Endothelial cell of umbilical vein (primary cell): Measurements from ENCODE around the gene TRIM42. TPM values are rescaled to one million over a fixed set of nuclear protein-coding genes. Genes with fewer than 3 reads are reported as not detected.

Source experiments
- BruUV-seq: library from RNA; stranded (reverse); fragments of 400-500 nt; replicated peaks from 2 replicates; lab custom pipeline; 2021; lab: Mats Ljungman, UMichigan
- CTCF ChIA-PET: fragments of 300-600, 350-600 bp; sonication (Branson Sonifier 250); formaldehyde crosslinking; loops from one replicate; lab custom pipeline; 2021; ENCODE audit warnings: antibody characterized with exemption, inconsistent platforms; lab: Charles Lee
- POLR2A ChIA-PET: fragments of 300-600, 350-600 bp; sonication (Branson Sonifier 250); formaldehyde crosslinking; loops from one replicate; lab custom pipeline; 2021; ENCODE audit warnings: antibody characterized with exemption, inconsistent platforms; lab: Charles Lee
- DNase-seq: peaks from one replicate; pipeline ENCODE4 v3.0.0-alpha.2; 2011; ENCODE audit warnings: low read depth, low spot score
- FAIRE-seq: peaks from 2 replicates; lab custom pipeline; 2011; peaks lifted over from hg19 to GRCh38; lab: Jason Lieb, UNC
- H2AFZ ChIP-seq: 2 replicates; pipeline ENCODE4 v1.6.0; 2012; ENCODE audit warnings: low read depth, low read length, control low read depth, inconsistent platforms
- H3K27ac ChIP-seq: 2 replicates; pipeline ENCODE4 v1.5.1; 2011; ENCODE audit warnings: low read depth, mild to moderate bottlenecking, control low read depth, low read length, moderate library complexity; ENCODE audit not compliant: insufficient read depth
- H3K27me3 ChIP-seq, 2 experiments: 2 replicates each; pipeline versions ENCODE4 v1.6.0 to v1.6.1; 2011; ENCODE audit warnings: low read length in 2 of 2, mixed read lengths in 1 of 2; ENCODE audit not compliant: control insufficient read depth in 2 of 2, insufficient read depth in 2 of 2
- H3K36me3 ChIP-seq, 2 experiments: 2 replicates in 1 of 2; 3 replicates in 1 of 2; pipeline ENCODE4 v1.5.1; 2011; ENCODE audit warnings: low read length in 2 of 2, mild to moderate bottlenecking in 1 of 2, moderate library complexity in 1 of 2; ENCODE audit not compliant: control insufficient read depth in 2 of 2, insufficient read depth in 2 of 2; ENCODE audit errors: extremely low read depth in 1 of 2
- H3K4me1 ChIP-seq: 3 replicates; pipeline ENCODE4 v1.5.1; 2011; ENCODE audit warnings: mild to moderate bottlenecking, low read length; ENCODE audit not compliant: control insufficient read depth, insufficient read depth; ENCODE audit errors: extremely low read depth
- H3K4me2 ChIP-seq: 2 replicates; pipeline ENCODE4 v1.6.1; 2011; ENCODE audit warnings: low read length, control low read depth, mixed read lengths; ENCODE audit not compliant: insufficient read depth
- H3K4me3 ChIP-seq, 3 experiments: fragments of 200-600 bp in 1 of 3; sonication (generic), shearing (Covaris generic) in 1 of 3; replicated peaks in 1 of 3; 2 replicates each; pipeline ENCODE4 v1.5.1; 2011 to 2016; ENCODE audit warnings: control low read depth in 3 of 3, low read length in 3 of 3, mild to moderate bottlenecking in 2 of 3, inconsistent platforms in 1 of 3, low read depth in 1 of 3, moderate library complexity in 1 of 3; ENCODE audit not compliant: insufficient read depth in 1 of 3
- H3K79me2 ChIP-seq: 2 replicates; pipeline ENCODE4 v1.6.0; 2012; ENCODE audit warnings: low read length, inconsistent platforms; ENCODE audit not compliant: control insufficient read depth, insufficient read depth
- H3K9ac ChIP-seq: replicated peaks from 2 replicates; pipeline ENCODE3; 2011; ENCODE audit warnings: low read length, control low read depth; ENCODE audit not compliant: insufficient read depth; ENCODE audit errors: extremely low read depth
- H3K9me1 ChIP-seq: replicated peaks from 3 replicates; pipeline ENCODE4 v1.6.0; 2011; ENCODE audit warnings: mild to moderate bottlenecking, low read length; ENCODE audit not compliant: control insufficient read depth, insufficient read depth; ENCODE audit errors: extremely low read depth
- H3K9me3 ChIP-seq: replicated peaks from 2 replicates; pipeline ENCODE4 v1.5.1; 2012; ENCODE audit warnings: low read length, inconsistent platforms; ENCODE audit not compliant: control insufficient read depth, insufficient read depth
- H4K20me1 ChIP-seq: replicated peaks from 2 replicates; pipeline ENCODE3; 2011; ENCODE audit warnings: mild to moderate bottlenecking, low read length; ENCODE audit not compliant: control insufficient read depth, insufficient read depth; ENCODE audit errors: extremely low read depth
- CTCF ChIP-seq, 2 donors: IDR thresholded peaks; 1 replicate in 1 of 2; 2 replicates in 1 of 2; pipeline ENCODE4 v1.5.1; 2011; ENCODE audit warnings: low read length in 2 of 2, mild to moderate bottlenecking in 2 of 2, moderate library complexity in 2 of 2, control low read depth in 1 of 2, inconsistent platforms in 1 of 2, low read depth in 1 of 2; ENCODE audit not compliant: insufficient read depth in 1 of 2; ENCODE audit errors: extremely low read depth in 1 of 2
- EZH2 ChIP-seq: IDR thresholded peaks from 2 replicates; pipeline ENCODE4 v1.6.1; 2012; ENCODE audit warnings: borderline replicate concordance, low read depth, mild to moderate bottlenecking, moderate library complexity, low read length, inconsistent platforms; ENCODE audit not compliant: severe bottlenecking
- FOS ChIP-seq: IDR thresholded peaks from 2 replicates; pipeline ENCODE4 v1.6.1; 2011; ENCODE audit warnings: mild to moderate bottlenecking, low read length, moderate library complexity, borderline replicate concordance; ENCODE audit not compliant: insufficient read depth
- GATA2 ChIP-seq: IDR thresholded peaks from 2 replicates; pipeline ENCODE4 v1.7.0; 2011; ENCODE audit warnings: low read depth, mild to moderate bottlenecking, moderate library complexity, mixed read lengths, low read length; ENCODE audit not compliant: insufficient read length, insufficient read depth
- JUN ChIP-seq: IDR thresholded peaks from 2 replicates; pipeline ENCODE4 v1.6.1; 2011; ENCODE audit warnings: borderline replicate concordance, low read depth; ENCODE audit not compliant: insufficient read length, insufficient read depth
- MAX ChIP-seq: IDR thresholded peaks from 2 replicates; pipeline ENCODE4 v1.6.1; 2011; ENCODE audit not compliant: insufficient read depth, insufficient read length
- MYC ChIP-seq: IDR thresholded peaks from one replicate; pipeline ENCODE4 v1.6.1; 2011; ENCODE audit warnings: mild to moderate bottlenecking, low read depth, low read length
- POLR2A ChIP-seq: IDR thresholded peaks from 2 replicates; pipeline ENCODE4 v1.6.1; 2012; ENCODE audit warnings: low read depth, mild to moderate bottlenecking, control low read depth, low read length
- POLR2AphosphoS5 ChIP-seq: IDR thresholded peaks from 2 replicates; pipeline ENCODE4 v1.6.1; 2012; ENCODE audit warnings: low read depth, mild to moderate bottlenecking, control low read depth, low read length, moderate library complexity; ENCODE audit not compliant: insufficient read depth
- dilution Hi-C: fragments of 300-500 bp; cut with MboI; formaldehyde crosslinking; loops from one replicate; pipeline ENCODE4 v1.15.0; 2019; ENCODE audit warnings: low sequenced_read_pairs; ENCODE audit not compliant: extremely low pct_ligation_motif_present
- intact Hi-C: fragments of 100-400 bp; cut with micrococcal nuclease; formaldehyde crosslinking; loops from one replicate; pipeline ENCODE4 v1.10.0; 2022
- polyA plus RNA-seq, 4 experiments: library from polyadenylated mRNA; depleted of rRNA in 3 of 4; stranded (reverse) in 3 of 4; unstranded in 1 of 4; fragments of >200 nt; gene quantifications; 2 replicates each; pipeline versions ENCODE4 v1.2.1 to v1.2.3, GENCODE V29; 2011 to 2012; ENCODE audit warnings: missing spikeins in 1 of 4
- total RNA-seq: library from RNA; stranded (reverse); gene quantifications from 2 replicates; pipeline ENCODE4 v1.2.3, GENCODE V29; 2021

The TRIM42 gene
- total and polyA plus RNA-seq, 2 donors (not counting 3 experiments of a cell fraction or from before 2014, with no cell fraction given), result not detected

GRCh38 chr3:140635276-140635675 lies 42.6 kb upstream of the TRIM42 start:
- Histone ChIP-seq H3K27ac (no peak overlapping the region), H3K9me1 (no peaks in the 10 kb centered on the region), H3K27me3 (no peaks in the 10 kb centered on the region), H3K9ac (no peak overlapping the region), H3K9me3 (no peaks in the 10 kb centered on the region), H4K20me1 (no peaks in the 10 kb centered on the region), H3K4me3 (no peak overlapping the region), H3K4me2 (no peak overlapping the region), H3K36me3 (no peaks in the 10 kb centered on the region), H2AFZ (no peak overlapping the region), H3K4me1 (peaks cover 8% of the 10 kb centered on the region), H3K79me2 (no peaks in the 10 kb centered on the region)
- FAIRE-seq (no peak), DNase-seq (no peak)
- TF ChIP-seq POLR2AphosphoS5 (no peak), POLR2A (no peak), MAX (no peak), JUN (no peak), GATA2 (no peak), CTCF (IDR thresholded peaks at IDR 0.05; ENCODE audit: extremely low read depth in 1 of 2, insufficient read depth in 1 of 2, low read depth in 1 of 2, low read length in 2 of 2) (no peak), MYC (no peak), FOS (no peak), EZH2 (no peak)
- ChIA-PET CTCF (no interaction called here), POLR2A (no interaction called here)
- BruUV-seq, result no TSS peak
- intact Hi-C loops, result no loop called here
- dilution Hi-C loops, result no loop called here
